Gastrocnemius medialis (tissue), 4 donors: ENCODE measurements around the gene MACROD2.

ENCODE experiments used
- CTCF ChIP-seq, 5 experiments: fragments of 450-650 bp in 3 of 5; fragments of 200-600 bp in 2 of 5; sonication (generic) in 2 of 5; IDR thresholded peaks in 4 of 5; conservative IDR thresholded peaks in 1 of 5; 1 replicate in 4 of 5; 2 replicates in 1 of 5; pipeline ENCODE4 v1.5.1; 2016 to 2019; ENCODE audit warnings: antibody characterized with exemption in 5 of 5, mild to moderate bottlenecking in 3 of 5, moderate library complexity in 3 of 5
- POLR2A ChIP-seq, 2 donors: fragments of 450-650 bp; IDR thresholded peaks; one replicate each; pipeline ENCODE4 v1.6.1; 2017; ENCODE audit warnings: antibody characterized with exemption in 2 of 2, mild to moderate bottlenecking in 2 of 2, moderate library complexity in 2 of 2

- TF ChIP-seq CTCF (IDR thresholded peaks at IDR 0.05 in 4 of 5, conservative IDR thresholded peaks at IDR 0.05 in 1 of 5) (no peak), POLR2A (IDR thresholded peaks at IDR 0.05) (no peak)
Measured at GRCh38 chr20:15807271-15807670, 1812.0 kb downstream of the MACROD2 start.
